Caco-2 (cell line): ENCODE data around the gene BCL2L11. TPM values are rescaled to one million over a fixed set of nuclear protein-coding genes. Genes with fewer than 3 reads are reported as not detected.

Source experiments
- BruUV-seq: library from RNA; stranded (reverse); fragments of 400-500 nt; replicated peaks from 2 replicates; lab custom pipeline; 2021; lab: Mats Ljungman, UMichigan
- CTCF ChIA-PET: fragments of 300-600 bp; sonication (Branson Sonifier 250); formaldehyde crosslinking; loops from one replicate; lab custom pipeline; 2022; ENCODE audit warnings: antibody characterized with exemption; lab: Charles Lee
- POLR2A ChIA-PET: fragments of 300-600 bp; sonication (Branson Sonifier 250); formaldehyde crosslinking; loops from one replicate; lab custom pipeline; 2022; ENCODE audit warnings: antibody characterized with exemption; lab: Charles Lee
- DNase-seq, 2 experiments: peaks; one replicate each; pipeline versions ENCODE4 v3.0.0 to v3.0.0-alpha.2; 2020 to 2022
- H3K27me3 ChIP-seq: replicated peaks from 2 replicates; pipeline ENCODE4 v1.6.0; 2011; ENCODE audit warnings: low read length; ENCODE audit not compliant: control insufficient read depth, insufficient read depth
- H3K36me3 ChIP-seq: 2 replicates; pipeline ENCODE4 v1.5.1; 2011; ENCODE audit warnings: low read length; ENCODE audit not compliant: control insufficient read depth, insufficient read depth
- H3K4me1 ChIP-seq: fragments of 250-450 bp; sonication (Bioruptor Pico); 2 replicates; pipeline ENCODE4 v1.5.1; 2020; ENCODE audit warnings: mild to moderate bottlenecking
- H3K4me3 ChIP-seq: 2 replicates; pipeline ENCODE4 v1.5.1; 2011; ENCODE audit warnings: low read depth, mild to moderate bottlenecking, control low read depth, low read length
- H3K9me3 ChIP-seq: fragments of 250-450 bp; sonication (Bioruptor Pico); 2 replicates; pipeline ENCODE4 v1.5.1; 2020; ENCODE audit warnings: mild to moderate bottlenecking, moderate library complexity
- H3K27ac Mint-ChIP-seq: one replicate; pipeline ENCODE4 v1.8.0; 2022; ENCODE audit warnings: mixed read lengths; ENCODE audit not compliant: unreplicated experiment
- H3K27me3 Mint-ChIP-seq: one replicate; pipeline ENCODE4 v1.8.0; 2022; ENCODE audit warnings: mixed read lengths; ENCODE audit not compliant: insufficient read depth, unreplicated experiment
- H3K36me3 Mint-ChIP-seq: one replicate; pipeline ENCODE4 v1.8.0; 2022; ENCODE audit warnings: mild to moderate bottlenecking, mixed read lengths; ENCODE audit not compliant: insufficient read depth, unreplicated experiment
- H3K4me1 Mint-ChIP-seq: one replicate; pipeline ENCODE4 v1.8.0; 2022; ENCODE audit warnings: low read depth, mixed read lengths; ENCODE audit not compliant: unreplicated experiment
- H3K4me3 Mint-ChIP-seq: one replicate; pipeline ENCODE4 v1.8.0; 2022; ENCODE audit warnings: mild to moderate bottlenecking, moderate library complexity, mixed read lengths; ENCODE audit not compliant: unreplicated experiment
- H3K9me3 Mint-ChIP-seq: one replicate; pipeline ENCODE4 v1.8.0; 2022; ENCODE audit warnings: mixed read lengths; ENCODE audit not compliant: unreplicated experiment
- CTCF ChIP-seq, 2 experiments: fragments of 200-600 bp in 1 of 2; IDR thresholded peaks; 1 replicate in 1 of 2; 2 replicates in 1 of 2; pipeline versions ENCODE4 v1.5.1 to v1.8.0; 2011 to 2022; ENCODE audit warnings: antibody characterized with exemption in 1 of 2, control low read depth in 1 of 2, inconsistent platforms in 1 of 2, low read depth in 1 of 2, low read length in 1 of 2, mild to moderate bottlenecking in 1 of 2, moderate library complexity in 1 of 2; ENCODE audit not compliant: insufficient read depth in 1 of 2, severe bottlenecking in 1 of 2, unreplicated experiment in 1 of 2
- intact Hi-C: fragments of 100-400 bp; cut with micrococcal nuclease; formaldehyde crosslinking; loops from one replicate; pipeline ENCODE4 v1.10.0; 2022; ENCODE audit not compliant: unreplicated experiment
- total RNA-seq: library from RNA; stranded (reverse); gene quantifications from 2 replicates; pipeline ENCODE4 v1.2.3, GENCODE V29; 2022

Gene BCL2L11
- total RNA-seq, 1 experiment from 2014 or later, result 28.9 TPM

- no peak for TF ChIP-seq CTCF (IDR thresholded peaks at IDR 0.05; ENCODE audit: insufficient read depth in 1 of 2, low read depth in 1 of 2, low read length in 1 of 2, severe bottlenecking in 1 of 2, unreplicated experiment in 1 of 2)
- BruUV-seq, result no TSS peak
- no peak overlapping the region for H3K27ac Mint-ChIP-seq
- no peaks in the 10 kb centered on the region for H3K27me3 Mint-ChIP-seq
- Histone ChIP-seq H3K27me3 (no peaks in the 10 kb centered on the region), H3K4me3 (no peak overlapping the region), H3K36me3 (no peaks in the 10 kb centered on the region), H3K9me3 (no peaks in the 10 kb centered on the region), H3K4me1 (no peaks in the 10 kb centered on the region)
- CTCF ChIA-PET, result no interaction called here
- DNase-seq, result no peak
- no peaks in the 10 kb centered on the region for H3K4me1 Mint-ChIP-seq
- intact Hi-C loops, result no loop called here
- POLR2A ChIA-PET, result no interaction called here
- peaks cover 3% of the 10 kb centered on the region for H3K36me3 Mint-ChIP-seq
- H3K9me3 Mint-ChIP-seq, result no peaks in the 10 kb centered on the region
- no peak overlapping the region for H3K4me3 Mint-ChIP-seq
Measured at GRCh38 chr2:111145103-111145760, 24.5 kb downstream of the BCL2L11 start.

- Histone ChIP-seq H3K4me1 (no peaks in the 10 kb centered on the region), H3K27me3 (no peaks in the 10 kb centered on the region), H3K9me3 (no peaks in the 10 kb centered on the region), H3K4me3 (no peak overlapping the region), H3K36me3 (no peaks in the 10 kb centered on the region)
- DNase-seq, result no peak
- Mint-ChIP-seq H3K4me1 (no peaks in the 10 kb centered on the region), H3K27ac (no peak overlapping the region), H3K36me3 (peaks cover 7% of the 10 kb centered on the region), H3K9me3 (no peaks in the 10 kb centered on the region), H3K27me3 (no peaks in the 10 kb centered on the region), H3K4me3 (no peak overlapping the region)
- ChIA-PET CTCF (no interaction called here), POLR2A (interaction anchor here (0.6 kb wide), 1 partner anchor 25 kb away, joined by 3 read pairs; the partner anchor contains the start of gene BCL2L11)
- no TSS peak for BruUV-seq
- intact Hi-C loops, result no loop called here
- no peak for TF ChIP-seq CTCF (IDR thresholded peaks at IDR 0.05; ENCODE audit: insufficient read depth in 1 of 2, low read depth in 1 of 2, low read length in 1 of 2, severe bottlenecking in 1 of 2, unreplicated experiment in 1 of 2)
Measured at GRCh38 chr2:111145951-111146350, 25.2 kb downstream of the BCL2L11 start.

GRCh38 chr2:111148225-111148873, 27.6 kb downstream of the BCL2L11 start:
- H3K27ac Mint-ChIP-seq, result no peak overlapping the region
- H3K4me3 Mint-ChIP-seq, result no peak overlapping the region
- H3K27me3 Mint-ChIP-seq, result no peaks in the 10 kb centered on the region
- no peaks in the 10 kb centered on the region for H3K4me1 Mint-ChIP-seq
- TF ChIP-seq CTCF (IDR thresholded peaks at IDR 0.05; ENCODE audit: insufficient read depth in 1 of 2, low read depth in 1 of 2, low read length in 1 of 2, severe bottlenecking in 1 of 2, unreplicated experiment in 1 of 2), result no peak
- H3K36me3 Mint-ChIP-seq, result peaks cover 28% of the 10 kb centered on the region
- intact Hi-C loops, result no loop called here
- H3K9me3 ChIP-seq, result no peaks in the 10 kb centered on the region
- H3K36me3 ChIP-seq, result peaks cover 3% of the 10 kb centered on the region
- no peaks in the 10 kb centered on the region for H3K27me3 ChIP-seq
- no peaks in the 10 kb centered on the region for H3K9me3 Mint-ChIP-seq
- H3K4me3 ChIP-seq, result no peak overlapping the region
- ChIA-PET CTCF (interaction anchor here (1.1 kb wide), 1 partner anchor 28 kb away, joined by 3 read pairs; the partner anchor contains the start of gene BCL2L11), POLR2A (no interaction called here)
- DNase-seq, result no peak
- no peaks in the 10 kb centered on the region for H3K4me1 ChIP-seq
- no TSS peak for BruUV-seq
